ENCODE measurements around the gene TRAPPC3L. TPM values are rescaled to one million over a fixed set of nuclear protein-coding genes. Genes with fewer than 3 reads are reported as not detected.

The TRAPPC3L gene
- total RNA-seq, 1 experiment from 2014 or later = not detected

DNA sequence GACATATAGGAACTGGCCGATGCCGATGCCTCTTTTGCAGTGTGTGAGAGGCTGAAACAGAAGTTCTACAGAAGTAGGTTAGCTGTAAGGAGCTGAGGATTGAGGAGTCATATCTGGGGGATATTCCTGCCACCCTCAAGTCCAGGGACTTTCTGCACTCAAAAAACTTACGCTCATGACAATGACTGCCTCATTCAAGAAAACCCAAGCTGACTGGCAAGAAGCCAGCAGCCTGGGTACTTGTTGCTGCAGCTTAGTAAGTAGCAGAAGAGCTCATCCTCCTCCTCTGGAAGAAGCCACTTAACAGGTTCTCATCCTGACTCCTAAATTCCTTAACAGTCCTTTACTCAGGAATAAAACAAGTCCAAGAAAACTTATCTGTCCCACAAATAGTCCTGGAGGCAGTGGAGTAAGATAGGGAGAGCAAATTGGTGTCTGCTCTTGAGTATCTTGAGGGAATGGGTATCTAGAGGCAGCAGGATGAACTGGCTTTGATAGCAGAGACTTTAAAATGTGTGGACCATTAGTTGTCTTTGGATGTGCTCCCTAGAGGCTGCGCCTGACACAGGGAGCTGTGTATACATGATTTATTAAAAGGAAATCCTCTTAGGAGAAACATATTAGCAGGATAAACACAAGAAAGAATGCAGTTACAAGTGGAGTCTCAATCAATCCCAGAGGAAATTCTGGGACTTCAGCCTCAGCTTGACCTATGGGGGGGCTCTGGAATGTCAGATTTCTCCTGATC is 26.7 kb downstream of the TRAPPC3L start (continued):
- TF ChIP-seq REST (IDR thresholded peaks at IDR 0.05; ENCODE audit: low read depth) (no peak), CBX3 (IDR thresholded peaks at IDR 0.05; ENCODE audit: low read depth) (no peak), YY1 (IDR thresholded peaks at IDR 0.05; ENCODE audit: extremely low read depth, insufficient replicate concordance, low read depth, low read length) (no peak), TCF7L2 (IDR thresholded peaks at IDR 0.05; ENCODE audit: borderline replicate concordance, extremely low read depth, insufficient read depth, insufficient read length) (no peak), SP1 (IDR thresholded peaks at IDR 0.05; ENCODE audit: low read depth) (no peak), POLR2AphosphoS5 (IDR thresholded peaks at IDR 0.05; ENCODE audit: low read depth, low read length) (no peak), ATF3 (IDR thresholded peaks at IDR 0.05) (no peak), ZNF274 (IDR thresholded peaks at IDR 0.05; ENCODE audit: low read depth, low read length) (no peak), FOSL1 (IDR thresholded peaks at IDR 0.05; ENCODE audit: low read depth) (no peak), EZH2 (IDR thresholded peaks at IDR 0.05) (no peak)

- Histone ChIP-seq H3K79me2 (ENCODE audit: insufficient read depth, low read length) (no peaks in the 10 kb centered on the region), H4K20me1 (ENCODE audit: insufficient read depth) (no peaks in the 10 kb centered on the region), H3K27me3 (ENCODE audit: insufficient read depth, low read length) (no peaks in the 10 kb centered on the region), H3K4me2 (ENCODE audit: low read length) (no peak overlapping the region), H3K9me3 (ENCODE audit: control insufficient read depth in 1 of 2, insufficient read depth in 1 of 2, low read depth in 1 of 2, low read length in 2 of 2) (no peaks in the 10 kb centered on the region), H3K9me2 (ENCODE audit: insufficient read depth) (no peaks in the 10 kb centered on the region), H2AFZ (ENCODE audit: low read depth, low read length, poor library complexity, severe bottlenecking) (no peak overlapping the region), H3K27ac (ENCODE audit: low read depth, low read length) (no peak overlapping the region), H3K36me3 (ENCODE audit: control insufficient read depth in 1 of 2, insufficient read depth in 2 of 2, low read length in 2 of 2) (no peaks in the 10 kb centered on the region), H3K4me3 (replicated peaks in 1 of 2; ENCODE audit: low read depth in 1 of 2, low read length in 2 of 2) (no peak overlapping the region), H3K9ac (ENCODE audit: low read length) (no peak overlapping the region), H3K4me1 (ENCODE audit: control insufficient read depth in 1 of 2, insufficient read depth in 2 of 2, low read length in 2 of 2) (peaks cover 0 to 9% of the 10 kb centered on the region in 2 experiments; a peak in 2 of 4 replicates)
- ChIA-PET RAD21 (ENCODE audit: low non-redundant PET in 1 of 2, low total read pairs in 2 of 2, uncharacterized antibody in 2 of 2, unreplicated experiment in 2 of 2) (no interaction called here), CTCF (interaction anchor here (0.7 kb wide), 1 partner anchor 228 kb away, joined by 3 read pairs; no protein-coding TSS in a partner anchor), POLR2A (no interaction called here)
- BruUV-seq (replicated peaks) = no TSS peak
- DNase-seq (ENCODE audit: low read depth, low spot score) = no peak
- TF ChIP-seq POLR2AphosphoS5 (IDR thresholded peaks at IDR 0.05; ENCODE audit: low read depth, low read length) = no peak
- TF ChIP-seq REST (IDR thresholded peaks at IDR 0.05; ENCODE audit: low read depth) = no peak
- TF ChIP-seq YY1 (IDR thresholded peaks at IDR 0.05; ENCODE audit: extremely low read depth, insufficient replicate concordance, low read depth, low read length) = no peak
- TF ChIP-seq SIN3A (IDR thresholded peaks at IDR 0.05; ENCODE audit: low read depth) = no peak
- TF ChIP-seq EZH2 (IDR thresholded peaks at IDR 0.05) = no peak
- TF ChIP-seq CEBPB (IDR thresholded peaks at IDR 0.05; ENCODE audit: low read depth) = no peak
- TF ChIP-seq ZFX (IDR thresholded peaks at IDR 0.05) = no peak
- no peak for TF ChIP-seq CBX3 (IDR thresholded peaks at IDR 0.05; ENCODE audit: low read depth)
- no peak for ATAC-seq
- intact Hi-C loops (cut with micrococcal nuclease) = no loop called here
Observed at GRCh38 chr6:116515141-116515540, 30.3 kb downstream of the TRAPPC3L start.

Data from HCT116 (cell line).